HPDE6-E6E7 (cell line): ENCODE data around the gene IL10RA.
"Not testable (repeated sequence)": the region's sequence is repeated elsewhere in the genome, so short reads cannot be mapped to it uniquely, and the experiment has no call there.

ENCODE experiments used
- DNase-seq: peaks from one replicate; pipeline ENCODE4 v3.0.0; 2011; ENCODE audit warnings: missing footprints; ENCODE audit errors: extremely low spot score

The IL10RA gene

DNA sequence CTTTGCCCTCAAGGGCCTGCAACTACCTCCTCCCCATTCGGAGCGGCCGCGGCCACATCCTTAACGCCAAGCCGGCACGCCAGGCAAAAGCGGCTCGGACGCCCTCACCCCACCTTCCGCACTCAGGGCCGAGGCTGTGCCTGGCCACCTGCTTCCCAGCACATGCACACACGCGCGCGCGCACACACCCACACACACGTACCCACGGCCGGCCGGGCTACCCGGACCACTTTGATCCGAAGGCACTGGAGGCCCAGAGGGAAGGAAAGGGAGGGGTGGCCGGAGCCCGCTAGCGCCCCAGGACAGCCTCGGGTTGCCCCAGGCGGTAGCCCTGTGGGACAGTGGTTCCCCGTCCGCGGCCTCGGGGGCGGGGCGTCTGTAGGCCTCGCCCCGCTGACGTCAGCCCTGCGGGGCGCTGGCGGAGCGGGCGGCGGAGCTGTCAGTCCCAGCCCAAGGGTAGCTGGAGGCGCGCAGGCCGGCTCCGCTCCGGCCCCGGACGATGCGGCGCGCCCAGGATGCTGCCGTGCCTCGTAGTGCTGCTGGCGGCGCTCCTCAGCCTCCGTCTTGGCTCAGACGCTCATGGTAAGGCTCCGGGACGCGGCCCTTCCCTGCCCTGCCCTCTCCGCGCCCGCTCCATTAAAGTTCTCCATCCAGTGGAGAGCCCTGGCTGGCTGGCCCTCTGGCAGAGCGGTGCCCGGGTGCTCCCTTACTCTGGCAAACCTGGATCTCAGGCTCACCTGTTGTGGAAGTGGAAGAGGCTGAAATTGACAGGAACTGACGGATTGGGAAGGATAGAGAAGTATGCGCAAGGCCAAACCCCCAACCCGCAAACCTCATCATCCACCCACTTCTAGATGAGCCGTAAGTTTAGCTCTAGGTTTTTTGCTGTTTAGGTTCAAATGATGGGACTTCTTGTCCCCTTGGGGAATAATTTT lies at the start of gene IL10RA:
Gene IL10RA (plus strand): TSS at position 442 of the 935 bp plus-strand sequence. CDS start 74 bp downstream, at position 516.
- peak; percentile 64 for DNase-seq

DNA sequence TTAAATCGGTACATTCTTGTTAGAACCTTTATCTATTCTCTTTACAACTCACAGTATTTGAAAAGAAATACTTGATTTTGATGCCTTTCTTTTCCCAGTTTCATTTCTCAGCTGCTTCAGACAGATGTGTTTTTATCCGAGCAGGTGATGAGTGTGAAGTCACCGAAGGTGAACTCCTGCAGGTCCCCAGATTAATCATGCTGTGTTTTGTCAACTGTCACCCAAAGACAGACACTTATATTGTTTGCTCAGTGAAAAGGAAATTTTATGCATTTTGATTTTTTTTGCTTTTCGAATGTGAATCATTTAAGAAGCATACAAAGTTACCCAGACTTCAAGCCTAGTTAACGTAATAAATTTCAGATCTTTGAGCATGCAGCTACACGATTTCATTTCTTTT lies 49.2 kb upstream of the IL10RA start:
- DNase-seq: no peak

DNA sequence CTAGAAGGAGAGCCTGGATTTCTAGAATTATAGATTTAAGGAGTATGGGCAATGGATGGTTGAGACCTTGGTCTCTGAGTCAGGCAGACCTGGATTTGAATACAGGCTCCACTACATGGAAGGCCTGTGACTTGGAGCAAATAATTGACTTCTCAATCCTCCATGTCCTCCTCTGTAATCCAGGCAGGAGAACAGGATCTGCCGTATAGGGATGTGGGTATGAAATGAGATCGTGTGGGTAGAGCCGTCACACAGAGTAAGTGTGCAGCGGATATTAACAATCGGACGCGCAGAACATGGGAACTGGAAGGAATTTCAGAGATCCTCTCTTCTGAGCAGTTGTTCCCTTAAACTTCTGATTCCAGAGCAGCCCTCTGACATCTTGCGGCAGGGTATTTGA lies 45.5 kb upstream of the IL10RA start:
- no peak for DNase-seq

DNA sequence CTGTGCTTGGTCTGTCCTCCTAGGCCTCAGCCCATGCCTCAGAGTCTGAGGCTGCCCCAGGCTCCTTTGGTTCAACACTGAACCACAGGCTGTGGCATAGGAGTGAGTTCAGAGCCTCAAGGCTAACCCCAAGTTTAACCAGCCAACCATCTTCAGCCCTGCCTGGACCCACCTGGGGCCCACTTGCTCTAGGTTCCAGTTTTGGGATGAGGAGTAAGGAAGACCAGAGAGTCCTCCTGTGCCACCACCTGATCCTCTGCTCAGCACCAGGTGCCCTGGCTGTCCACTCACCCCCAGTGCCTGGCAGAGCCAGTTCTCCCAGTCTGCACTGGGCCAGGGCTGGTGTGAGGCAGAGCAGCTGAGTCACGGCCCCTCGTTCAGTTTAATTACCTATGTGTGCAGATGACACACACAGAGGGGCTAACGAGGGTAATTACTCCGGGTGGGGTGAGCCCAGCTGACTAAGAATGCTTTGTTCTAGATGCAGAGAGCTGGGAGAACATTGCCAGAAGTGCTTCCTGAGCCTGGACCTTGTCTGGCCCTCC lies 45.0 kb upstream of the IL10RA start:
- DNase-seq: peak; percentile 78

DNA sequence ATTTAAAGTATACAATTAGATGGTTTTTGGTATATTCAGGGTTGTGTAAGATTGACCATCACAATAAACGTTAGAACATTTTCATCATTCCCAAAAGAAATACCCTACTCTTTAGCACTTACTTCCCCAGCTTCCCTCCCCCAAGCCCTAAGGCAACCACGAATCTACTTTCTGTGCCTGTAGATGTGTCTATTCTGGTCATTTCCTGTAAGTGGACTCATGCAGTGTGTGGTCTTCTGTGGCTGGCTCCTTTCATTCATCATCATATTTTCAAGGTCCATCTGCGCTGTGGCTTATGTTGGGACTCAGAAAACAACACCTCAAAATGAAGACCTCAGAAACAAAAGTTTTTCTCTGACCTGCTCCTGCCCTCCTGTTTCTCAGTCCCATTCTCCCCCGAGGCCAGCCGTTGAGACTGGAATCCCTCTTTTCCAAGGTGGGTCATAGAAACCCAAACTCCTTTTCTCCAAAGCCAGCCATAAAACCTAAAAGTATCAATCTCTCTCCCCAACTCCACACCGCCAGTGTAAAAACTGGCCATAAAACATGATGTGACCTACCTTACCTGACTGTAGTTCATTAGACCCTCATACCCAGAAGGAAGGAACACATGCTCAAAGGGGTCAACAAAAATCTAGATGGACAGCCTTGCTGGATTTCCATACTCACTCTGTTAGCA lies 44.1 kb upstream of the IL10RA start:
- no peak for DNase-seq

DNA sequence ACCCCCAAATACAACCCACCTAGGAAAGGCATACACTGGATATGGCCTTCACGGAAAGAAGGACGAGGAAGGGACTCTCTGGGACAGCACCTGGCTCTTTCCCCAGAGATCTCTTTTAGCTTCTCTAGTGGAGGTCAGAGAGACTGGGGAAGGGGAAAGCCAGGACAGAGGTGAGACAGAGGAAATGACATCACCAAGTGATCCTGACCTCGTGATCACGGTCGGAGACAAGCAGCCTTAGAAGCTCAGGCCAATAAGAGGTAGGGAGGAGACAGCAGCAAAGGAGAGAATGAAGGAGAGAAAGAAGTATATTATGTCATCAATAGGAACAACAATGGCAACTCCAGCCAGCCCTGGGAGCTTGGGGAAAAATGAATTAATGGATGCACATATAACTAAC lies 41.6 kb upstream of the IL10RA start:
- no peak for DNase-seq

DNA sequence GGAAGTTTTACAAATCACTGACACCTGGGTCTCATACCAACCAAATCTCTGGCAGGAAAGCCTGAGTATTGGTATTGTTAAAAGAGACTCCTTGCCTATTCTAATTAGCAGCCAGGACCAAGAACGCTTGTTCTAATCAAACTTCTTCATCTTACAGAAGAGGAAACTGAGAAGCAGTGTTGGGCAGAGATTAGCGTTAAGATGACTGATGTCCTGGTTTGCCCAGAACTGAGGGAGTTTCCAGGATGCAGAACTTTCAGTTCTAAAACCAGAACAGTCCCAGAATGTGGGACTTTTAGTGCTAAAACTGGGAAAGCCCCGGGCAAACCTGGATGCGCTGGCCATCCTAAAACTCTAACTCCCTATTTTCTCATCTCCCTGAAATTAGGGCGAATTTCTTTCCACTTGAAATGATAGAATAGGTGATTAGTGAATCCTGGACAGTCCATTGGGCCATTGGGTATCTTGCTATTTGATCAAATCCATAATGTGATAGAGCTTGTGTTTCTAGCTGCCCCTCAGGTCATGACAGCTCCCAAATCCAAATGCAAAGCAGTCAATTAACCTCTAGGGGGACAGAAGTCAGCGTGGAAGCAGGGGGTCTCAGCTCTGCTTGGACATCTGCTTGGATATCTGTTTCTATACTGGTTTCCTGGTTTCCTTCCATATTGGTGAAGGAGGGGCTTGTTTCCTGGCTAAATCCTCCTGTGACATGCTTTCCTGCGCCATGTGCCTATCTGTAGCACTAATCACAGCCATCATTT lies 41.0 kb upstream of the IL10RA start:
- DNase-seq: no peak

DNA sequence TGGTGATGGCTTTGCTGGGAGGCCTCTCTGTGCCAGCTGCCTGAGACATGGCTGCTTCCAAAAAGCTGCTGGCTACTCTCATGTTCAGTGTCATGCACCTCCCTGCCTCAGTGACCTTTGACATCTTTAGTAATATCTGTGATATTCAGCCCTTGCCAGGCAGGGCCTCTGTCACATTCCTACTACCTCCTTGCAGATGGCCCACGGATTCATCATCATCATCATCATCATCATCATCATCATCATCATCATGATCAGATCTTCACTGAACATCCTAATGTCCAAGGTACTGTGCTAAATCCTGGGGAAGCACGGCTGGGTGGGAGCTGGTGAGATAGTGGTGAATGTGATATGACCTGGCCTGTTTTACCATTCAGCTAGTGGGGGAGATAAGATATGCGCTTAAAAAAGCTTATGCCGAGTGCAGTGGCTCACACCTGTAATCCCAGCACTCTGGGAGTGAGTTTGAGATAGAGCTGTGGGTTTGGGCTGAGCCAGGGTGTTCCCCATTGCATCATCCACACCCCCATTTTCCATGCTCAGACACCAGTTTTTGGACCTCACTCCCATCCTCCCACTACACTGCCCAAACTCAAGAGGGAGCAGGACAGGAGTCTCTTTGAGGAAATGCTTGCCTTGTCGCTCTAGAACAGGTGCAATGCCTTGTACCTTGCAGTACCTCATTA lies 39.9 kb upstream of the IL10RA start:
- DNase-seq: no peak

DNA sequence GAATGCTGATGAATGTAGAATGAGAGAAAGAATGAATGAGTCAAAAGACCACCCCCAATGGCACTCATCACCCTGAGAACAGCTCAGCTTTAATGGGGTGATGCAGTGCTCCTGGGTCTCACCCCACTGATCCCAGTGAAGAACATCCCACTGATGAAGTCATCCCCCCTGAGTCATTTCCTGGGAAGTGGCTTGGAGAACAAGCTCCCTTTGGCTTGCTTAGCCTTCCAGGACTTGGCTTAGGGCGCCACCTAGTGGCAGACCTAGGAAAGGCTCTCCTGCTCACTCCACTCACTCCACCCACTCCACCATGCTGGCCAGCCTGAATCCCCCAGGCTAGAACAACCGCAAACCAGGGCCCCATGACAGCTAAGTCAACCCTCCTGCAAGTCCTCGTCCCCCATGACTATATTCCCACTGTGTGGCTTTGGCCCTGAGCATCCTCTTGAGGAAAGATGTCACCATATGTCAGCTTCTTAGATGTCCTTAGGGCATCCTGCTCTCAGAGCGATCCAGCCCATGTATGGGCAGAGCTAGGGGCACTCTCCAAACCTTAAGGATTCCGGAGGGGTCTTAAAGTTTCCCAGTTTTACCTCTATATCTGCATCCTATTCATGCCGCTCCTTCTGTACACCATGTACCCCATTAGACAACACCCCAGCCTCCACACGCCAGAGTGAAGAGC lies 39.2 kb upstream of the IL10RA start:
- peak; percentile 93 for DNase-seq

DNA sequence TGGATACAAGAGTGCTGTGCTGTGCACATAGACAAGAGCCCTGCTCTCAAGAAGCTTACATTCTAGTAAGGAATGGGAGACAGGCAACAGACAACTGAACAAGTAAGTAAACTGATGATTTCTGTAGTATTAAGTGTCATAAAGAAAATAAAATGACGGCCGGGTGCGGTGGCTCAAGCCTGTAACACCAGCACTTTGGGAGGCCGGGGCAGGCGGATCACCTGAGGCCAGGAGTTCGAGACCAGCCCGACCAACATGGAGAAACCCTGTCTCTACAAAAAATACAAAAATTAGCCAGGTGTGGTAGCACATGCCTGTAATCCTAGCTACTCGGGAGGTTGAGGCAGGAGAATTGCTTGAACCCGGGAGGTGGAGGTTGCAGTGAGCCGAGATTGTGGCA lies 38.4 kb upstream of the IL10RA start:
- DNase-seq: not testable (repeated sequence)

DNA sequence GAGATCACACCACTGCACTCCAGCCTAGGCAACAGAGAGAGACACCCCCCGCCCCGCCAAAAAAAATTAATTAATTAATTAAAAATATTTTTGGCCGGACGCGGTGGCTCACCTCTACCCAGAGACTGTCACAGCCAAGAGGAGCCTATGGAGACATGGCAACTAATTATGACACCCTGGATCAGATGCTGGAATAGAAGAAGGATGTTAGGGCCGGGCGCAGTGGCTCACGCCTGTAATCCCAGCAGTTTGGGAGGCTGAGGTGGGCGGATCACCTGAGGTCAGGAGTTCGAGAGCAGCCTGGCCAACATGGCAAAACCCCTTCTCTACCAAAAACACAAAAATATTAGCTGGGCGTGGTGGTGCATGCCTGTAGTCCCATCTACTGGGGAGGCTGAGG lies 37.7 kb upstream of the IL10RA start:
- DNase-seq: not testable (repeated sequence)

DNA sequence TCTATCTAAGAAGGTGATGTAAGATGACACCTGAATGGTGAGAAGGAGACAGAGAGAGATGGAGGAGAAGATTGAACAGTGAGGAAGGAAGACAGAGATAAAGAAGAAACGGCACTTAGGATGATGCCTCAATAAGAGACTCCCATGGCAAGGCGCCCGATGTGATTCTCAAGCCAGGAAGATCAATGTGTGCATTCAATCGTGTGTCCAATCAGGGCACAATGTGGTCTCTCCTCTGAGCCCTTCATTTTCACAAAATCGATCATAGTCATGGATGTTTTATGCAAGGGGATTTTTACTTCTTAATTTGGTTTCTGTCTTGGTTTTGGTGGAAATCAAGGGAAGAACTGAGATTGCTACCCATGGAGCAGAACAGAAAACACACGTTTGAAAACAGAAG lies 37.1 kb upstream of the IL10RA start:
- no peak for DNase-seq

DNA sequence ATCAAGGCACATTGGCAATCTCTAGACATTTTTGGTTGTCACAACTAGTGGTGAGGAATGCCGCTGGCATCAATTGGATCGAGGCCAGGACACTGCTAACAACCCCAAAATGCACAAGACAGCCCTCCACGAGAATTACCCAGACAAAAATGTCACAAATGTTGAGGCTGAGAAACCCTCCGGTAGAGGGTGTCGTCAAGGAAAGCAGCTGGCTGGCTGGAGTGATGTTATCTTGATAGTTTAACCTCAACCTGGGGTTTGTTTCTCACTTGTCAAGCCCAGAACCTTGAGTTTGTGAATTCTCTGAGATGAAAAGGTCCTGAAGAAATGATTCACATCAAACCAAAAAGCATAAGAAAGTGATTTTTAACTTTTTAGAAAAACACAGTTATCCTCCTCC lies 35.9 kb upstream of the IL10RA start:
- DNase-seq: no peak

DNA sequence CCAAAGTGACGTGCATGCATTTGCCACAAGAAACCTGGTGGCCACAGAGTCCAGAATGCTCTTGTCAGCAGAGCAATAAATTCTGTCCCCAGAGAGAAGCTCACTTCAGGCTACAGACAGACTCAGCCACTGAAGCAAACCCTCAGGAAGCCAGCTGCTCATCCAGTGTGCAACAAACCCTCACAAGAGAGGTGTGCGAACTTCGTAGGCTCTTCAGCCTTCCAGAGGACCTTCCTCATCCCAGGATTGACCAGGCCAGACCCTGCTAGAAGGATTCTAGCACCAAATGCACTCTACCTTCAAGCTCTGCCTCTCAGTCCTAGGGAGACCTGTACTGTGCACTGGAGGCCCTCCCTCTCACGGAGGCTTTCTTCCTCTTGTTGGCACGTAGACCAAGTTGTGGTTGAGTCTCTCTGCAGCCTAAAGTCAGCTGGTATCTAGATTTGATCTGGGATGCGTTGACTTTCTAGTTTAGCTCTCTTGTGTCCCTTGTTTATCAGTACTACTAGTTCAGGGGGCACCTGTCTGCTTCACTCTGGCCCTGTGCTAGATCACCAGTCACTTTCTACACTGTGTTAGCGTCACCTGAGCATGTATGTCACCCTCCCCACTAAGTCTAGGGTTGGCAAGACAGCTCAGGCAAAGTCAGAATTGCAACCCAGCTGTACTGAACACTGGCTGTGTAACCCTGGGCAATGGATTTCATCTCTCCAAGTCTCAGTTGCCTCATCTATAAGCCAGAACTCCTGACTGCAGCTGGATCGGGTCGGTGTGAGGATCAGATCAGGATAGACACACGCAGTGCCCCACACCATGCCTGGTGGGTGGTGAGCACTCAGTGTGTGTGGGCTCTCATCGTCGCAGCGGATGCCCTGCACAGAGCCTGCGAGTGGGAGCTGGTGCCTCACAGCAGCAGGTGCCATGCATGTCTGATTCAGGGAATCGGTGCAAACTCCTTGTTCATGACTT lies 34.9 kb upstream of the IL10RA start:
- no peak for DNase-seq

DNA sequence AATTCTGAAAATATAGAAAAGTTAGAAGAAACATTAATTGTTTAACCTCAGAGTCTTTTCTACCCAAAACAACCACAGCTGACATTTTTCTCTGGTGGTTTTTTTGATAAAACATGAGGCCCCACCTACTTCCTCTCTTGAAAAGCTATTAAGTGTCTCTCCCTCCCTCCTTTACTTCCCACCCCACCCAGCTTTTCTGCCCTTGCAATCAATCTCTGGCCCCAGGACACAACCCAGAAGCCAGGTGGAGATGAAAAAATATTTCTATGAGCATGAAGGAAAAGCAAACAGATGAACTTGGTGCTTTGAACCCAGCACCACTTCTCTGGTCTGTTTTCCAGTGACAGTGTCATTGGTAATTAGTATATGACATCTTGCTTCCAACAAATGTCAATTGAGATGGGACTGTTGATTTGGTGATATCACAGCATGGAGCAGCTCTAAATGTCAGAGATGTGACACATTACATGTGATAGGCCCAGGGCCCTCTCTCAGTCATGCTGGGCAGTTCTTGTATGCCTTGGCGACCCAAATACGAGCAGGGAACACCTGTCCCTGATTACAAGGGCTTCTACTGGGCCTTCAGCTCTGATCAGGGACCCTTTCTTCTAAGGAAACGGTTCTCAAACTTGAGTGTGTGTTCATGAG lies 33.0 kb upstream of the IL10RA start:
- DNase-seq: no peak

DNA sequence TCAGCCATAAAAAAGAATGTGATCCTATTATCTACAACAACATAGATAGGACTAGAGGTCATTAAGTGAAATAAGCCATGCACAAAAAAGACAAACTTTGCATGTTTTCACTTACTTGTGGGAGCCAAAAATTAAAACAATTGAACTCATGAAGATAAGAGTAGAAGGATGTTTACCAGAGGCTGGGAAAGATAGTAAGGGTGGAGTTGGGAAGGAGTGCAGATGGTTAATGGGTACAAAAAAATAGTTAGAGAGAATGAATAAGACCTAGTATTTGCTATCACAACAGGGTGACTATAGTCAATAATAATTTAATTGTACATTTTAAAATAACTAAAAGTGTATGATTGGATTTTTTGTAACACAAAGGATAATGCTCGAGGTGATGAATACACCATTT lies 27.2 kb upstream of the IL10RA start:
- DNase-seq: no peak

DNA sequence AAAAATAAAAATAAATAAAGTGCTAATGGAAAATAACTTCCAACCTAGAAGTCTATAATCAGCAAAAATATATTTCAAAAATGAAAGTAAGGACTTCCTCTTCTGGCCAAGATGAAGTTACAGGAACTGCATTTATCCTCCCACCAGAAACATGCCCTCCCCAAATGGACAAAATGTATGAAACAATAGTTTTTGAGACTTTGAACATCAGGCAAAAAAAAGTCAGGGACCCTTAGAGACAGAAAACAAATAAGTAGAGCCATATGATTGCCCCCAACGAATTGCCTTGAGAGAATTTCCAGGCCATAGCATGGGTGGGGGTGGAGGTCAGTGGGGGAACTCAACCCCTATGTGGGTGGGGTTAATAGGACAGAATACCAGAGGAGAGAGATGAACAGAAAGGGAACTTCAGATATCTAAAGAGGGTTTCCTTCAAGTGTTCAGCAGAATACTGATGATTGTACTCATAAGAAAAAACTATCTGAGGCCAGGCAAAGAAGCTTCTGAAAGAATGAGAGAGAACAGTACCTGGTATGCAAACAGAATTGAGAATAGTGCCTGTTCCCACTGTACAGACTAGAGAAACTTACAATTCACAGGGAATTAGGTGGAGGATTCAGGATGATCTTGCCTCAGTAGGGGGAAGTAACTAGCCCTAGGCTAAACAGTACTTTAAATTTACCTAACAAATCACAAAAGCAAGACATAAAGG lies 26.6 kb upstream of the IL10RA start:
- no peak for DNase-seq

DNA sequence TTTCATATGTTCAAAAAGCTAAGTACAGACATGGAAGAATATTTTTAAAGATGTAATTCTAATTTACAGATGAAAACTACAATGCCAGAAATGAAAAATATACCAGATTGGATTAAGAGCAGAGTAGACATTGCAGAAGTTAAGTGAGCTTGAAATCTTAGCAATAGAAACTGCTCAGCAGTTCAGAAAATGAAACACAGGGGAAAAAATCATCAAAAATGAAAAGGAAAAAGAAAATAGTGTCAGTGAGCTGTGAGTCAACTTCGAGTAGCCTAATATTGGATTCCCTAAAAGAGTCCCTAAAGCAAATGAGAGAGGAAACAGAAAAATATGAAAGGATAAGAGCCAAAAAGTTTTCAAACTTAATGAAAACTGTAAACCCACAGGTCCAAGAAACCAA lies 25.8 kb upstream of the IL10RA start:
- DNase-seq: no peak

DNA sequence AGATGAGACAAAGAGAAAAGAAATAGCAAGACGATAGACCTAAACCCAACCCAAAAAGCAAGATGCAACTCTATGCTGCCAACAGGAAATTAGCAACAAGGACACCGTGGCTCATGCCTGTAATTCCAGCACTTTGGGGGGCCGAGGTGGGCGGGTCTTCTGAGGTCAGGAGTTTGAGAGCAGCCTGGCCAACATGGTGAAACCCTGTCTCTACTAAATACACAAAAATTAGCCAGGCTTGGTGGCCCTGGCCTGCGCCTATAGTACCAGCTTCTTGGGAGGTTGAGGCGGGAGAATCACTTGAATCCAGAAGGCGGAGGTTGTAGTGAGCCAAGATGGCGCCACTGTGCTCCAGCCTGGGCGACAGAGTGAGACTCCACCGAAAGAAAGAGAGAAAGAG lies 24.3 kb upstream of the IL10RA start:
- DNase-seq: no peak
